NCI-H510A (cell line): ENCODE measurements around the gene ACTG1.

Experiments used
- DNase-seq: peaks from one replicate; lab custom pipeline; 2025; lab: John Stamatoyannopoulos, UW

ACTG1 gene

GRCh38 chr17:81545160-81545949 lies 32.8 kb upstream of the ACTG1 start:
- no peak for DNase-seq

GRCh38 chr17:81544281-81544974 lies 31.8 kb upstream of the ACTG1 start:
- no peak for DNase-seq

GRCh38 chr17:81543756-81544155 lies 31.2 kb upstream of the ACTG1 start:
- DNase-seq = no peak

GRCh38 chr17:81543339-81543675 lies 30.7 kb upstream of the ACTG1 start:
- DNase-seq = no peak

- DNase-seq = no peak
Measured at GRCh38 chr17:81542431-81543338, 30.1 kb upstream of the ACTG1 start.

GRCh38 chr17:81541123-81541522 lies 28.5 kb upstream of the ACTG1 start:
- DNase-seq = no peak

GRCh38 chr17:81540676-81541027 lies 28.1 kb upstream of the ACTG1 start:
- no peak for DNase-seq

- DNase-seq = no peak
Measured at GRCh38 chr17:81539961-81540675, 27.5 kb upstream of the ACTG1 start.

- no peak for DNase-seq
Measured at GRCh38 chr17:81539571-81539900, 26.9 kb upstream of the ACTG1 start.

GRCh38 chr17:81538651-81539570 lies 26.3 kb upstream of the ACTG1 start:
- DNase-seq = no peak

GRCh38 chr17:81537856-81538555 lies 25.4 kb upstream of the ACTG1 start:
- peak; percentile 98 for DNase-seq

GRCh38 chr17:81537343-81537855 lies 24.8 kb upstream of the ACTG1 start:
- peak; percentile 84 for DNase-seq

GRCh38 chr17:81536299-81537290 lies 24.0 kb upstream of the ACTG1 start:
- DNase-seq = no peak

- DNase-seq = no peak
Measured at GRCh38 chr17:81535480-81536298, 23.1 kb upstream of the ACTG1 start.

GRCh38 chr17:81535007-81535328 lies 22.4 kb upstream of the ACTG1 start:
- DNase-seq = no peak

GRCh38 chr17:81534157-81535006 lies 21.8 kb upstream of the ACTG1 start:
- no peak for DNase-seq
